SK-N-SH treated with all-trans-retinoic acid at 6 μM for 48 hours (cell line): ENCODE results near the gene FAS.

Experiments
- ZC3H10 ChIP-seq: fragments of 250-450 bp; sonication (Bioruptor Pico); IDR thresholded peaks from 2 replicates; pipeline ENCODE4 v1.5.1; 2021; ENCODE audit warnings: mild to moderate bottlenecking, moderate library complexity
- ZFP3 ChIP-seq: fragments of 250-450 bp; sonication (Bioruptor Pico); IDR thresholded peaks from 2 replicates; pipeline ENCODE4 v1.5.0; 2020; ENCODE audit warnings: mild to moderate bottlenecking, moderate library complexity
- TF ChIP-seq, protein P1 (sequence below): fragments of 250-450 bp; sonication (Bioruptor Pico); IDR thresholded peaks from 2 replicates; pipeline ENCODE4 v1.8.0; 2020; ENCODE audit warnings: mild to moderate bottlenecking, moderate library complexity, borderline replicate concordance
- TF ChIP-seq, protein P2 (sequence below): fragments of 250-450 bp; sonication (Bioruptor Pico); IDR thresholded peaks from 2 replicates; pipeline ENCODE4 v1.5.1; 2021; ENCODE audit warnings: mild to moderate bottlenecking, moderate library complexity

DNA sequence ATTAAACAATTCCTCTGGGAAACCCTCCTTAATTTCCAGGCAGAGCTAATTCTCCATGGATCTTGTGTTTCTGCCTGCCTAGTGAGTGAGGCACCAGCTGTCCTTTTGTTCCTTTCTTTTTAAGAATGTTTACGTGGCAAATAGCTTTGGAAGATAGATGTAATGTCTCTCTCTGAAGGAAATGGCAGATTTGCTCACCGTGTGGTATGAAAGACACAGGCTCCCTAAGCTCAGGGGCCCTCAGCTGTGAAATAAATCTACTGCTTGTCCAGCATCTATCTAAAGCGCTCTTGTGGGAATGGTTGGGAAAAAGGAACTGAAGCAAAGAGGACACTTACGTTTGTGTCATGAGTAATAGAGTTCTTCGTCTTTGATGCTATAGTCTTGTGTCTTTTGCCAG, 64.6 kb downstream of the FAS start:
- TF ChIP-seq, protein P1, sequence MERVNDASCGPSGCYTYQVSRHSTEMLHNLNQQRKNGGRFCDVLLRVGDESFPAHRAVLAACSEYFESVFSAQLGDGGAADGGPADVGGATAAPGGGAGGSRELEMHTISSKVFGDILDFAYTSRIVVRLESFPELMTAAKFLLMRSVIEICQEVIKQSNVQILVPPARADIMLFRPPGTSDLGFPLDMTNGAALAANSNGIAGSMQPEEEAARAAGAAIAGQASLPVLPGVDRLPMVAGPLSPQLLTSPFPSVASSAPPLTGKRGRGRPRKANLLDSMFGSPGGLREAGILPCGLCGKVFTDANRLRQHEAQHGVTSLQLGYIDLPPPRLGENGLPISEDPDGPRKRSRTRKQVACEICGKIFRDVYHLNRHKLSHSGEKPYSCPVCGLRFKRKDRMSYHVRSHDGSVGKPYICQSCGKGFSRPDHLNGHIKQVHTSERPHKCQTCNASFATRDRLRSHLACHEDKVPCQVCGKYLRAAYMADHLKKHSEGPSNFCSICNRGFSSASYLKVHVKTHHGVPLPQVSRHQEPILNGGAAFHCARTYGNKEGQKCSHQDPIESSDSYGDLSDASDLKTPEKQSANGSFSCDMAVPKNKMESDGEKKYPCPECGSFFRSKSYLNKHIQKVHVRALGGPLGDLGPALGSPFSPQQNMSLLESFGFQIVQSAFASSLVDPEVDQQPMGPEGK (CRISPR knock-in tag) = no peak
- TF ChIP-seq, protein P2, sequence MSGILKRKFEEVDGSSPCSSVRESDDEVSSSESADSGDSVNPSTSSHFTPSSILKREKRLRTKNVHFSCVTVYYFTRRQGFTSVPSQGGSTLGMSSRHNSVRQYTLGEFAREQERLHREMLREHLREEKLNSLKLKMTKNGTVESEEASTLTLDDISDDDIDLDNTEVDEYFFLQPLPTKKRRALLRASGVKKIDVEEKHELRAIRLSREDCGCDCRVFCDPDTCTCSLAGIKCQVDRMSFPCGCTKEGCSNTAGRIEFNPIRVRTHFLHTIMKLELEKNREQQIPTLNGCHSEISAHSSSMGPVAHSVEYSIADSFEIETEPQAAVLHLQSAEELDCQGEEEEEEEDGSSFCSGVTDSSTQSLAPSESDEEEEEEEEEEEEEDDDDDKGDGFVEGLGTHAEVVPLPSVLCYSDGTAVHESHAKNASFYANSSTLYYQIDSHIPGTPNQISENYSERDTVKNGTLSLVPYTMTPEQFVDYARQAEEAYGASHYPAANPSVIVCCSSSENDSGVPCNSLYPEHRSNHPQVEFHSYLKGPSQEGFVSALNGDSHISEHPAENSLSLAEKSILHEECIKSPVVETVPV (CRISPR knock-in tag) = no peak
- TF ChIP-seq ZFP3 (CRISPR knock-in tag) (no peak), ZC3H10 (CRISPR knock-in tag) (no peak)
